ENCODE measurements around the gene BTBD3.

BTBD3 gene

DNA sequence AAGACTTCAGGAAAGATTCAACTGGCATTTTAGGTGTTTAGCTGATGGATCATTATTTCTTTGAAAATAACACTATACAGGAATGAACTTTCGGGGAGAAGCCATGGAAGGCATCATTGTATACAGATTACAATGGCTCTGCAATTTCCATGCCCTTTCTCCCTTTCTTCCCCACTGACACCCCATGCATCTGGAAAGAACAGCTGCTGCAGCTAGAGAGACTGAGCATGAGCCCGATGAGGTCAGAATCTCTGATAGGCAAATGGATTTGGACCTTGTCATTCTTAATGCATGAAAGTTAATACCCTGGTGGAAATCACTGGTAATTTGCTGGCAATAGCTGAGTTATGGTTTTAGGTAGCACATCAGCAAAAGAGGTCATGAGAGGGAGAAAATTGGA lies 54.8 kb downstream of the BTBD3 start:
- no peak for DNase-seq
